ENCODE measurements around the gene CKAP2L.

The CKAP2L gene, protein sequence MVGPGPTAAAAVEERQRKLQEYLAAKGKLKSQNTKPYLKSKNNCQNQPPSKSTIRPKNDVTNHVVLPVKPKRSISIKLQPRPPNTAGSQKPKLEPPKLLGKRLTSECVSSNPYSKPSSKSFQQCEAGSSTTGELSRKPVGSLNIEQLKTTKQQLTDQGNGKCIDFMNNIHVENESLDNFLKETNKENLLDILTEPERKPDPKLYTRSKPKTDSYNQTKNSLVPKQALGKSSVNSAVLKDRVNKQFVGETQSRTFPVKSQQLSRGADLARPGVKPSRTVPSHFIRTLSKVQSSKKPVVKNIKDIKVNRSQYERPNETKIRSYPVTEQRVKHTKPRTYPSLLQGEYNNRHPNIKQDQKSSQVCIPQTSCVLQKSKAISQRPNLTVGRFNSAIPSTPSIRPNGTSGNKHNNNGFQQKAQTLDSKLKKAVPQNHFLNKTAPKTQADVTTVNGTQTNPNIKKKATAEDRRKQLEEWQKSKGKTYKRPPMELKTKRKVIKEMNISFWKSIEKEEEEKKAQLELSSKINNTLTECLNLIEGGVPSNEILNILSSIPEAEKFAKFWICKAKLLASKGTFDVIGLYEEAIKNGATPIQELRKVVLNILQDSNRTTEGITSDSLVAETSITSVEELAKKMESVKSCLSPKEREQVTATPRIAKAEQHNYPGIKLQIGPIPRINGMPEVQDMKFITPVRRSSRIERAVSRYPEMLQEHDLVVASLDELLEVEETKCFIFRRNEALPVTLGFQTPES

DNA sequence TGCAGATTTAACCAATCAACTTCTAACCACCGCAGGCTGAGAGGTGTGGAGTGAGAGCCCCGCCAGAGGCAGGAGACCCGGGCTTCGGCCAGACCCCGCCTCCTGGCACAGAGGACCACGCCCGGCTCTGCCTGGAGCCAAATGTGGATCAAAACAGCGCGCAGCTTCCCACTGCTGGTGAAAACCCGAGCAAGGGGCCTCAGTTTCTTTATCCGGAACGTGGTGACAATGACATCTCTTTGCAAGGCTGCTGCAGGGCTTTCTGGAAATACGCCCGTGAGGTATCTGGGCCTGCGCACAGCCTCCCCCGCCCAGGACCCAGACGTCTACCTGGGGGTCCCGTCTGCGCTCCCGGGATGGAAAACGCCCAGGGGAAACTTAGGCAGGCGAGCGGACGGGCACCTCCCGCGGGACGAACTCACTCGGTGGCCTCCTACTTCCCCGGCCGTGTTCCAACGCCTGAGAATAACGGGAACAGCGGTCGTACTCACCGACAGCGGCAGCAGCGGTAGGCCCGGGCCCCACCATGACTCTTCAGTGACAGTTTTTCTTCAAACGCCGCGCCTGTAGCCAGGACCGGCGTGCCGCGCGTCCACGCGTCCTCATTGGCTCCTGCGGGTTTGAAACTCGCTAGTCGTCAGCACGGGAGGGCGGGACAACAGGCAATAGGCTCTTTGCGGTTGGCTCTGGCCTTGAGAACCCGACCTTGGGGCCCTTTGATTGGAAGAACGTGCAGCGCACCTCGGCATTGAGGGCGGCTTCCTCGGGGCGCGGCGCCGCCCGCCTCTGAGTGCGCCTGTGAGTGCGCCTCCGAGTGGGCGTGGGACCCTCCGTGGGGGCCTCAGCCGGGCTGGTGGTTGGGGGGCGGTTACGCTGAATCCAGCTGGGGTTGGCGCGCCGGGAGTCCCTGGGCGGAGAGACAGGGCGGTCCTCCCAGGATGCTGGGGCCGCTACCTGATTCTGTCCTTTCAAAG is at the start of gene CKAP2L:
TSS of gene CKAP2L (minus strand) at position 539 of the 974 bp plus-strand sequence. CDS start at position 528, 11 bp downstream.
- in situ Hi-C loops (cut with HindIII; ENCODE audit: low sequenced_read_pairs), result no loop called here

GRCh38 chr2:112813280-112813966 is 49.0 kb upstream of the CKAP2L start:
- in situ Hi-C loops (cut with HindIII; ENCODE audit: low sequenced_read_pairs), result no loop called here

DNA sequence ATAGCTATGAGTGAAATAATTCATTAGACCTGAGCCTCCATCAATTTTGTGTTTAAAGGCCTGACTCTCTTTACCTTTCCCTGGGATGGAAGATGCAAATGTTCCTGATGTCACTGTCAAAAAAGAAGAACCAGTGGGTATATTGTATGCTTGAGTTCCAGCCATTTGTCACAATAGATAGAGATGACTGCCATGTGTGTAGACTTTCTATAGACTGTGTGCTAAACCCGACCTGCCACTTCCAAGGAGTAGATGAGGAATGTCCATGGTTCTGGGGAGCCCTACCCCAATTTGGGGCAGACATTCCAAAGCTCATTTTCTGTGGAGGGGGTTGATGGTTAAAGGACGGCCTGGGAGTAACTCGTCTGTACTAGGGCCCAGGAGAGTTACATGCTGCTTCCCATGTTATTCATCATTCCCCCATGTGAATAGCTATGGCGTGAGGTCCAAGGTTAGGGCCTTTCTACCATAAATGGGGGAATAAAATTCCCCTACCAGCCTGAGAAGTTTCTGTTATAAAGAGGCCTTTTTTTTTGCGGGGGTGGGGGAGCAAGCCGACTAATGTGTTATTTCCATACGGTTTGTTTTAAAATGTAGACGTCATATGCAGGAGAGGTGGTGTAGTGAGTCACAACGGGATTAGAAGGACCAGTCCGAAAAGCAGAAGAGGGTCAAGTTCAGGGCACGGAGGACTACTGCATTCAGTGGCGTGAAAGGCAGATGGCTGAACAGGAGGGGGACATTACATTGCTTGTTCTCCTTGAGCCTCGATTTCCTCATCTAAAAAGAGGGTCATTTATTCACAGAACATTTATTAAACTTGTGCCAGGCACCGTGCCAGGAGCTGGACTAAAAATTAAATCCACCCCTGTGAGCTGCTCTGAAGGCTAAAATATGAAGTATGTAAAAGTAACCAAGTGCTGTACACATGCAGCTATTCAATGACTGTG is 48.2 kb upstream of the CKAP2L start:
- in situ Hi-C loops (cut with HindIII; ENCODE audit: low sequenced_read_pairs), result no loop called here

DNA sequence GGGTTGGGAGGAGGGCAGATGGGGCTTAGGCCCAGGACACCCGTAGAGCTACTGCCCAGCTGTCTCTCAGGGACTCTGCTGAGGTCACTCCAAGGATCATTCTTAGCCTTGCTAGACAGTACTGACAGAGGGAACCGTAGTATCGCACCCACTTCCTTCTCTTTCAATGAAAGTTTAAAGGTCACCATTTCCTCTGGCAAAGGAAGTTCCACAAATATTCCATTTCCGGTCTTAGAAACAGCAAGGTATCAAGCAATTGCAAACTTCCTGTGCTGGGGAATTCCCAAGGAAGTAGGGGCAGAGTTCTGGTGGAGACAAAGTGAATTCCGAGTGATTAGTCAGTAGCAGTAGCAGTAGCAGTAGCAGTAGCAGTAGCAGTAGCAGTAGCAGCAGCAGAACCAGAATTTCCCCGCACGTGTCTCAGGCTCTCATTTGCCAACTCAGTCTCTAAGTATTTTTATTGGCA is 47.5 kb upstream of the CKAP2L start:
- in situ Hi-C loops (cut with HindIII; ENCODE audit: low sequenced_read_pairs), result no loop called here

DNA sequence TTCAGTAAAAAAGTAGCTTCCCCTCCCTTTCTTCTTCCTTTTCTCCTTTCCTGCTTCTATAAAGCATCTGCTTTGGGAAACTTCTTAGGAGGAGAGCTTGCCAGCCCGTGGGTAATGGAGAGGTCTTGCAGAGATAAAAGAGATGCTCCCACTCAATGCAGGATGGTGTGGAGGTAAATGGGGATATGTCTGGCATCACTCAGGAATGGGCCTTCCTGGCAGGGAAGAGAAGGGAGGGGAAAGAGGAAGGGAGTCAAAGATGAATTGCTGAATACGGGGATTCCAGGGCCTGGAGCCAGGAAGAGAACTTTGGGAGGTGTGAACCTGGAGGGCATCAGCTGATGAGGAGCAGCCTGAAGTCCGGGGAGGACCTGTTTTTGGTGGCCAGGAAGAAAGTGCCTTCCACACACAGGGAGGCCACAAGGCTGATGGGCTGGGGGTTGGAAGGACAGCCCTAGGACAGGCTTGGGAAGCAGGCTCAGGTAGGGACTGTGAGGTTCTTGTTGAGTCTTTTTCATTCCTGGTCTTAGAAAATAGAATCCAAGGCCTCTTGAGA is 46.9 kb upstream of the CKAP2L start:
- in situ Hi-C loops (cut with HindIII; ENCODE audit: low sequenced_read_pairs), result no loop called here

DNA sequence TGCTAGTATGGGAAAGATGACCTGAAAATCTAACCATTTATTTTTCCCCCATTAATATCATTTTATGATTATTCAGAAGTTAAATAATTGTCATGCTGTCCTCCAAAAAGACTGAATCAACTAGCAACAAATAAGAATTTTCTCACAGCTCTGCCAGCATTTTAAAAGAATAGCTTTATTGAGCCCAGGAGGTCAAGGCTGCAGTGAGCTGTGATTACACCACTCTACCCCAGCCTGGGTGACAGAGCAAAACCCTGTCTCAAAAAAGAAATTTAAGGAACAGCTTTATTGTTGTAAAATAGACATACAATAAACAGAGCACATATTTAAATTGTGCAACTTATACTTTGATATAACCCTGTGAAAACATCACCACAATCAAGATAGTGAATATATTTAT is 44.7 kb upstream of the CKAP2L start:
- in situ Hi-C loops (cut with HindIII; ENCODE audit: low sequenced_read_pairs), result no loop called here

DNA sequence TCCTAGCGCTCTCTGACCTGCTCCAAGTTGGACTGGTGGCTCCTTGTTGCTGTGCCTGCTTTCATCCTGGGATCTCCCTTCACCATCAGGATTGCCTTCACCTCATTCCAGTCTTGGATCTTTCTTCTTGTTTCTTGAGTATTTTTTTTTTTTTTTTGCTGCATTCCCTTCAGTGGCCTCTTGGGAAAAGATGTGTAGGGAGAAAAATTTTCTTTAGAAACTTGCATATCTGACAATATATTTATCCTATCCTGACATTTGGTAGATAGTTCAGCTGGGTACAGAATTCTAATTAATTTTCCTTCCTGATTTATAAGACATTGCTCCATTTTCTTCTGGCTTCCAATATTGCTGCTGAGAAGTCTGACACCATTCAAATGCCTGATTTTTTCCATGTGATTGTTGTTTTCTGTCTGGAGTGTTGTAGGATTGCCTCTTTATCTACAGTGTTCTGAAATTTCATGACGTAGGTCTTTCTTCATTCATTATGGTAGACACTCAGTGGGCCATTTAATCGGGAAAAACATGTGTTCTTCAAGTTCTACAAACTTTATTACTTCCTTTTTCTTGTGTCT is 42.9 kb upstream of the CKAP2L start:
- in situ Hi-C loops (cut with HindIII; ENCODE audit: low sequenced_read_pairs), result no loop called here

- in situ Hi-C loops (cut with HindIII; ENCODE audit: low sequenced_read_pairs), result no loop called here
Observed at GRCh38 chr2:112805542-112805941, 41.1 kb upstream of the CKAP2L start.

DNA sequence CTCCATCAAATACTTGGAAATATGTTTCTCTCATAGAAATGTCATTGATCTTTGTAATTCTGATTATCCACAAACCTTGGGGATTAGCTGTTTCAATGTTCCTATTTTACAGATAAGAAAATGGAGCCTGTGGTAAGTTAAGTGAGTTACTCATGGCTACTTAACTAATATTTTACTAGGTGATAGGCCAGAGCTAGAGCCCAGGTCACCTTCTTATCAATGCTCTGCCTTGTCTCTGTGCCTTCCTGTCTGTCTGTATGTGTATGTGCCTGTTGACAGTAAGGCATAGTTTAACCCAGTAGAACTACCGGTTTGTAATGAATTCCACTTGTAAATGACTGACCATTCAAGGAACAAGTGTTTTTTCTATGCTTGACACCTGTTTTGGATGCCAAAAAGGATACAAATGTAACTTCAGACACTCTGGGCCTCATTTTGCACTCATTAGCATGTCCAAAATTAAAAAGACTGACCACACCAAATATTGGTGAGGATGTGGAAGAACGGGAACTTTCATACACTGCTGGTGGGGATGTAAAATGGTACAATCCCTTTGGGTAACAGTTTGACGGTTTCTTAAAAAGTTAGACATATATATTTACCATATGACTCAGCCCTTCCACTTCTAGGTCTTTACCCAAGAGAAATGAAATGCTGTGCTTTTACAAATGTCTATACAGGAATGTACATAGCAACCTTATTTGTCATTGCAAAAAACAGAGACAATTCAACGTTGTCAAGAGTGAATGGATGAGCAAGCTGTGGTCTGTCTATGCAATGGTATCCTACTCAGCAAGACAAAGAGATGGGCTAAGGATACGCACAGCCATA is 39.5 kb upstream of the CKAP2L start:
- in situ Hi-C loops (cut with HindIII; ENCODE audit: low sequenced_read_pairs), result no loop called here

- in situ Hi-C loops (cut with HindIII; ENCODE audit: low sequenced_read_pairs), result no loop called here
Observed at GRCh38 chr2:112800881-112801583, 36.6 kb upstream of the CKAP2L start.

- in situ Hi-C loops (cut with HindIII; ENCODE audit: low sequenced_read_pairs), result no loop called here
Observed at GRCh38 chr2:112798979-112799975, 34.9 kb upstream of the CKAP2L start.

GRCh38 chr2:112796486-112796885 is 32.1 kb upstream of the CKAP2L start:
- in situ Hi-C loops (cut with HindIII; ENCODE audit: low sequenced_read_pairs), result no loop called here

DNA sequence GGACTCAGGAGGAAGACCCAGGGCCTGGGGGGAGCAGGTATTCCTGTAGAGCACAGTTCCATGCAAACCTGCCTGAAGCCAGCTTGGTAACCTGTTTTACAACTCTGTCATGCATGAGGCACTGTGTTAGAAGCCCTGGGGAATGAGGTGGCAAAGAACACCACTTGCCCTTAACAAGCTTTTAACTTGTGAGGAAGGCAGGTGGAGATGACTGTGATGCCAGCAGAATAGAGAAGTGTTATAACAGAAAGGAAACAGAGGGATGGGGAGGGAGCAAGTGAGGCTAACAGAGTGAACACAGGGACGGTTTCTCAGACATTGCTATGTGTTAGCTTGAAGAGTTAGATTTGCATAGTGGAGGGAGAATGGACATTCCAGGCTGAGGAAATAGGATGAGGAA is 31.4 kb upstream of the CKAP2L start:
- in situ Hi-C loops (cut with HindIII; ENCODE audit: low sequenced_read_pairs), result no loop called here

DNA sequence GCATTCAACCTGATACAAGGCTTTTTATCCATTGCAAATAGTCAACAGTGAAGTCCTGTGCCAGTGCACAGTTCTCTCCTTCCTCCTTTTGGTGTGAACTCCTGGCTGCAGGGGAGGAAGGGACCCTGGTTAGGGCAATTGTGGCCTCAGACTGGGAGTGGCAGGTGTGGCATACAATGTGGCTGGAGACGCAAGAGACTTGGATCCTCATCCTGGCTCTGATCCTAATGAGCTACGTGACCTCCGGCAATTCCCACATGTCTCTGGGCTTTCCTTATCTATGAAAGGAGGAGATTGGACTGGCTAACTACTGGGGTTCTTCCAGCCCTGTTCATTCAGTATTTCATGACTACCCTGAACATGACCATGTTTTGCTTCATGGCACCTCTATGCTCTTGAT is 30.4 kb upstream of the CKAP2L start:
- in situ Hi-C loops (cut with HindIII; ENCODE audit: low sequenced_read_pairs), result no loop called here

GRCh38 chr2:112794131-112794733 is 29.8 kb upstream of the CKAP2L start:
- in situ Hi-C loops (cut with HindIII; ENCODE audit: low sequenced_read_pairs), result no loop called here

Measured in DLD1 (cell line).